HG03139 (cell line): ENCODE results near the gene DEFB119.
"Not testable (repeated sequence)": the region's sequence is repeated elsewhere in the genome, so short reads cannot be mapped to it uniquely, and the experiment has no call there.

Experiments used
- ATAC-seq: cut with Tn5 transposase; IDR thresholded peaks from one replicate; pipeline ENCODE4 v1.9.1; 2021; ENCODE audit not compliant: unreplicated experiment

Gene DEFB119, protein sequence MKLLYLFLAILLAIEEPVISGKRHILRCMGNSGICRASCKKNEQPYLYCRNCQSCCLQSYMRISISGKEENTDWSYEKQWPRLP

DNA sequence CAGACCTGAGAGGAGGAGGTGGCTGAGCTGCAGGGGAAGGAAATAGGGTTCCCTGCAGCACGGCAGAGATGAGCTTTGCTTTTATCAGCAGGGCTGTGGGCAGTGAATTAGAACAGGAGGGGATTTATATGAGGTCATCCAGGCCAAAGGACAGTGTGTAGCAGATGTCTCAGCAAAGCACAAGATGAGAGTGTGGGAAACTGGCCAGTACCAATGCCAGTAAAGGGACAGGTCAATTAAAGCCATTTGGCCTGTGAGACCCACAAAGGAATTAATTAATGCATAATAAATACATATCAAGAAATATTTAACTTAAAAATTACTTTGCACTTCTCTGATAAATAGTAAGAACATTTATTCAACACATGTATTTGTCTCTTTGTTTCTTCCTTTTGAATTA, at the start of gene DEFB119:
Gene DEFB119 (minus strand): TSS at position 101 of the 400 bp plus-strand sequence. CDS start 107 bp downstream, outside the sequence.
- ATAC-seq: no peak

DNA sequence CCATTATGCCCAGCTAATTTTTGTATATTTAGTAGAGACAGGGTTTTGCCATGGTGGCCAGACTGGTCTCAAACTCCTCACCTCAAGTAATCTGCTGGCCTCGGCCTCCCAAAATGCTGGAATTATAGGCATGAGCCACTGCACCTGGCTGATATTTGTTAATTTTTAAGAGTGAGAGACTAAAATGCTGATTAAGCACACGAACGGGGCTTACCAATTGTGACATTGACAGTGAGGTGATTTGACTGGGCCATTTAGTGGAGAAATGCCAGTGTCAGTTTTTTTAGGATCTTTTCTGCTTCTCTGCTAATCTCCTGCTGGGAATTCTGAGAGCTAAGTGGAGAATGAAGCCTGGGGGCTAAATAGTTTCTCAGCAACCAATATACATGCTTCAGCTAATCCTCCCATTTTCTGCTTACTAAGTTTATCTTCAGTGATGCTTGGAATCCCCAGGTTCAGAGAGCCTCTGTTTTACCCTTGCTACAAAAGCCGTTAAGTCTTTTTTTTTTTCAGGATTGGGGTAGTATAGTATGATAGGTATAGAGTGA, 40.3 kb upstream of the DEFB119 start:
- ATAC-seq: no peak

DNA sequence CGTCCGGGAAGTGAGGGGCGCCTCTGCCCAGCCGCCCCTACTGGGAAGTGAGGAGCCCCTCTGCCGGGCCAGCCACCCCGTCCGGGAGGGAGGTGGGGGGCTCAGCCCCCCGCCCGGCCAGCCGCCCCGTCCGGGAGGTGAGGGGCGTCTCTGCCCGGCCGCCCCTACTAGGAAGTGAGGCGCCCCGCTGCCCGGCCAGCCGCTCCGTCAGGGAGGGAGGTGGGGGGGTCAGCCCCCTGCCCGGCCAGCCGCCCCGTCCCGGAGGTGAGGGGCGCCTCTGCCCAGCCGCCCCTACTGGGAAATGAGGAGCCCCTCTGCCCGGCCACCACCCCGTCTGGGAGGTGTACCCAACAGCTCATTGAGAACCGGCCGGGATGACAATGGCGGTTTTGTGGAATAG, 37.2 kb upstream of the DEFB119 start:
- not testable (repeated sequence) for ATAC-seq

DNA sequence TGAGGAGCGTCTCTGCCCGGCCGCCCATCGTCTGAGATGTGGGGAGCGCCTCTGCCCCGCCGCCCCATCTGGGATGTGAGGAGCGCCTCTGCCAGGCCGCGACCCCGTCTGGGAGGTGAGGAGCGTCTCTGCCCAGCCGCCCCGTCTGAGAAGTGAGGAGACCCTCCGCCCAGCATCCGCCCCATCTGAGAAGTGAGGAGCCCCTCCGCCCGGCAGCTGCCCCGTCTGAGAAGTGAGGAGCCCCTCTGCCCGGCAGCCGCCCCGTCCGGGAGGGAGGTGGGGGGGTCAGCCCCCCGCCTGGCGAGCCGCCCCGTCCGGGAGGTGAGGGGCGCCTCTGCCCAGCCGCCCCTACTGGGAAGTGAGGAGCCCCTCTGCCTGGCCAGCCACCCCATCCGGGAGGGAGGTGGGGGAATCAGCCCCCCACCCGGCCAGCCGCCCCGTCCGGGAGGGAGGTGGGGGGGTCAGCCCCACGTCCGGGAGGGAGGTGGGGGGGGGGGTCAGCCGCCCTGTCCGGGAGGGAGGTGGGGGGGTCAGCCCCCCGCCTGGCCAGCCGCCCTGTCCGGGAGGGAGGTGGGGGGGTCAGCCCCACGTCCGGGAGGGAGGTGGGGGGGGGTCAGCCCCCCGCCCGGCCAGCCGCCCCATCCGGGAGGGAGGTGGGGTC, 36.6 kb upstream of the DEFB119 start:
- not testable (repeated sequence) for ATAC-seq

DNA sequence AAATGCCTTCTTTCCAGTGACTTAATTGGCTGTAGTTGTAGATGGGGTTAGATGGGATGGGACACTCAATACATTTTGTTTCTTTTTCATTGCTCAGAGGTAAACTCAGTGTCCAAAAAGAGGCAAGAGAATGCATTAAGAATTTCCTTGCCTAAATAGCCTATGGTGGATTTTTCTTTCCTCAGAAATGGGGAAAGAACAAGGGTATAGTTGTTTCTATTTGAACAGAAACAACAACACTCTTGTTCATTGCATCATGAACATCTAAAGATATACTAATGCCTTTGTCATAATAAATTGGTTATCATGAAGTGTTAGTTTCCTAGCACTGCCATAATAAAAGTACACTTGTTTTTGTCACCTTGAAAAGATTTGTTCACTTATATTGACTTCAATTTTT, 35.4 kb upstream of the DEFB119 start:
- no peak for ATAC-seq

DNA sequence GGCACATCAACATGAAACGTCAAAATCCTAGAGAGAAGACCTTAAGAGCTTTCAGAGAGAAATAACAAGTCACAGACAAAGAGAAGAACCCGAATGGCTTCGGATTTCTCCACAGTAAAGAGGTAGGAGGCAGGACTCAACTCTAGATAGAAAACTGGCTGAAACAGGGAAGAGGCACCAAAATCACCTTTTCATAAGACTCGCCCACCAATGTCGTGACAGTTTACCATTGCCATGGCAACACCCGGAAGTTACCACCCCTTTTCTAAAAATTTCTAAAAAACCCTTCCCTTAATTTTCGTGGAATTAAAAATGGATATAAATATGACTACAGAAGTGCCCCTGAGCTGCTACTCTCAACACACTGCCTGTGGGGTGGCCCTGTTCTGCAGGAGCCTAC, 27.9 kb upstream of the DEFB119 start:
- no peak for ATAC-seq

DNA sequence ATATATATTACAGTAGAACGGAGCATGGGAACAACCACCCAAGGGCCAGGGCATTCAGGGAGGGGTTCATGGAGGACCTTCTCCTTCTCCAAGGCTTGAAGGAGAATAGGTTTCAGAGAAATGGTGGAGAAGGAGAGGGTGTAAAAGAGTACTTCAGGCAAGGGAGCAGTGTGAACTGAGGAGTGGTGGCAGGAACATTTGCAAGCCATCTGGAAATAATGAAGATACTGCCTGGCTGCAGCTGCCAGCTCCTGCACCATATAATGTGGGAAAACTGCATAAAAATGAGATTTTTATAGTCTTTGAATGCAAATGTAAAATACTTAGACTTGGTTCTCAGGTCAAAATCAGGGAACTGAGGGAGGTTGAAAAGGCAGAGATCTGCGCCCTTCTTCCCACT, 25.3 kb upstream of the DEFB119 start:
- no peak for ATAC-seq

DNA sequence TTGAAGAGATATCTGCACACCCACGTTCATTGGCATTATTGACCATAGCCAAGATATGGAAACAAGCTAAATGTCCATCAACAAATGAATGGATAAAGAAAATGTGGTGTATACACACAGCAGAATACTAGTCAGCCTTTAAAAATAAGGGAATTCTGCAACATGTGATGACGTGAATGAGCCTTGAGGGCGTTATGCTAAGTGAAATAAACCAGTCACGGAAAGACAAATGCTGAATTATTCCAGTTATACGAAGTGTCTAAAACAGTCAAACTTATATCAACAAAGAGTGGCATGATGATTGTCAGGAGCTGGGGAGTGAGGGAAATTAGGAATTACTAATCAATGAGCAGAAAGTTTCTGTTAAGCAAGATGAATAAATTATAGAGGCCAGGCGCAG, 24.0 kb upstream of the DEFB119 start:
- no peak for ATAC-seq

DNA sequence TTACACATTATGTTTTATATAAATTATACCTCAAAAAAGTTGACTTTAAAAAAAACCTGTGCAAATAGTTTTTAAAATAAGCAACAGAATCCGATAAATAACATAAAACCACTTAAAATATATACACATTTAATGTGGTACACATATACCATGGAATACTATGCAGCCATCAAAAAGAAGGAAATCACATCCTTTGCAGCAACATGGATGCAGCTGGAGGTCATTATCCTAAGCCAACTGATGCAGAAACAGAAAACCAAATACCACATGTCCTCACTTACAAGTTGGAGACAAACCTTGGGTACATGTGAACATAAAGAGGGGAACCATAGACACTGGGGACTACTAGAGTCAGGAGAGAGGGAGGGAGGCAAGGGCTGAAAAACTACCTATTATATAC, 19.6 kb upstream of the DEFB119 start:
- ATAC-seq: no peak

DNA sequence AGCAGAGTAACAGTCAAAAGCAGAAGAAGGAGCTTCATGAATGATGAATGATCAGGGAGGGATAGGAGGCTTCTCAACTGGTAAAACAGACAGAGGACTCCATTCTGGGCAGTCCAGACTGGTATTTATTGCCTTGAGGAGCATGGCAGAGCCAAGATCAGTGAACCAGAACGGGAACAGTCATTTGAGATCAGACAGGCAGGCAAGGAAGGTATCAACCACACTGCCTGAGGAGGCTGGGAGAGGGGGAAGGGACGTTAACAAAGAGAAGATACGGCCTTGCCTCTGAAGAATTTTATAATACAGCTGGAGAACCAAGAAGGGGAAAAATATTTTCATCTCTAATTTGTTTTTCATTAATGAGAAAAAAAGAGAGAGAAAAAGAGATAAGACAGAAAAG, 15.7 kb upstream of the DEFB119 start, which contains the start of gene DEFB121:
Gene DEFB121 (minus strand): TSS at position 101 of the 400 bp plus-strand sequence. CDS start 63 bp downstream, at position 38.
- ATAC-seq: no peak

DNA sequence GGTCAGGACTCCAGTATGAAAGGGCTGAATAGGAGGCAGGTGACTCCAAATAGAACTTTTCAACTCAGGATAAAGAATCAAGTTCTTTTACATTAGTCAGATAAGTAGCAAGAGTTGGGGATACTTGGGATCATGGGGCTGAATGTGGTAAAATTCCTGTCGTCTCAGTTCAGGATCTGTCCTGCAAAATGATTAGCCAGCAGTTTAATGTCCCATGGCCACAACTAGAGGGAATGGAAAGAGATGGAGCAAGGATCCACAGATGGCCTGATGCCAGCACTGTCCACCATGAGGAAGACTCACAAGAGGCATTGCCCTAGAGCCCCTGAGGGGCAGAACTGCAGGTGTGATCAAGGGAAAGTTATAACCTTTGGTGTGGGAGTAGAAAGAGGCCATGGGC, 13.5 kb upstream of the DEFB119 start:
- ATAC-seq: no peak

DNA sequence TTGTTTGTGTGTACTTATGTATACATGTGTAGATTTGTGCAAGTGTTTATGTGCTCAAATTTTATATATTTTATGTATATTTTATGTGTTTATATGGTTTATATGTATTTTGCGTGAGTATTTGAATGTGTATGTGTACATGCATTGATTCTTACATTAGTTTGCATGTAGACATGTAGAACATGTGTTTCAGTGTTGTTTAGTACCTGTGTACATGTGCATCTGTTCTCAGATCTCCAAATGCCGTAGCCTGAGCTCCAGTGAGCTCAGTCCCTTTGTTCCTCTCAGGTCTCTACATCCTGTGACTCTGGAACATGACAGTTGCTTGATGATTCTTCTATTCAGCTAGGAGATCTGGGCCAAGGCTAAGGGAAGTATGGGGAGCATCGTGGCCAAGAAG, 4.5 kb upstream of the DEFB119 start:
- no peak for ATAC-seq

DNA sequence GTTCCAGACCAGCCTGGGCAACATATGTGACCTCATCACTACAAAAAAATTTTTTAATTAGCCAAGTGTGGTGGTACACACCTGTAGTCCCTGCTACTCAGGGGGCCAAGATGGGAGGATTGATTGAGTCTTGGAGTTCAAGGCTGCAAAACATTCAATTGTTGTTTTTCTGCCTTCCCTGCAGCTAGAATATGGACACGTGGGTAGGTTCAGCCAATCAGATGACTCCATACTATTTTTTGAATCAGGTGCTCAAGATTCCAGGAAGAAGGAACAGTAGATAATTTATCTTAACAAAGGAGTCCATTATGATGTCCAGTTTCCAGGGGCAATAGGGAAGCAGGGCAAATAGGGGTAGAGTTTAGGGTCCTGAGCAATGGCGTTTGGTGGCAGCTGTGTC, 2.4 kb upstream of the DEFB119 start:
- no peak for ATAC-seq

DNA sequence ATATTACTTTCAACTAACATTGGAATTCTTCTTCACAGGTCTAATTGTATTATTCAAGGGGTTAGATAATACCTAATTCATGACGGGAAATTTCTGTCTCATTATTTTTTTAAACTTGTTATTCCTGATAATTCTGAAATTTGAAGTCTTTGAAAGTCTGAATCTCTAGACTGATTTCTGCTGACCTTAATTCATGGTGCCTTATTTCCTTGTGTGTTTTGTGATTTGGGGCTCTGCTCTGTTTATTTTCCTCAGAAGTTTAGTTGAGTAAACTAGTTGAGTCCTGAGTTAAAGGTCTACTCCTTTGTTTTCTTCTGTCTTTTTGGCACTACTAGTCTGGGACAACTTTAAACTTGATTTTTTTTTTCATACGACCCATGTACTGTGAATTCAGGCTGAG, 16.0 kb downstream of the DEFB119 start:
- ATAC-seq: no peak

DNA sequence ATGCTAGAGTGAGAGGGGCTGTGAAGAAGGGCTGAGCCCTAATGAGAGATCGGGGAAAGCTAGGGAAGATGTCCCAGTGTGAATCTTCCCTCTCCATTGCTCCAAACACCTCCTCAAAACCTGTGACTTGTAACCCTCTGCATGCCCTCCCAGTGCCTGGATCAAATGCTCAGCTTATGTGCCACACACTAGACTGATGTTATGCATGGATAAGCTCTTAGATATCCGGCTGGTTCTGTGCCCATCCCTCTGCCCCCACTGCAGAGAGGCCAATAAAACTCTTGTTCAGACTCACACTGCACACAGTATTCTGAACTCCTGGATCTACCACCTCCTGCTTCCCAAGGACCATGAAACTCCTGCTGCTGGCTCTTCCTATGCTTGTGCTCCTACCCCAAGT, 22.1 kb downstream of the DEFB119 start, which contains the start of gene DEFB118:
Gene DEFB118 (plus strand): TSS at position 301 of the 400 bp plus-strand sequence. CDS start 50 bp downstream, at position 351.
- no peak for ATAC-seq

DNA sequence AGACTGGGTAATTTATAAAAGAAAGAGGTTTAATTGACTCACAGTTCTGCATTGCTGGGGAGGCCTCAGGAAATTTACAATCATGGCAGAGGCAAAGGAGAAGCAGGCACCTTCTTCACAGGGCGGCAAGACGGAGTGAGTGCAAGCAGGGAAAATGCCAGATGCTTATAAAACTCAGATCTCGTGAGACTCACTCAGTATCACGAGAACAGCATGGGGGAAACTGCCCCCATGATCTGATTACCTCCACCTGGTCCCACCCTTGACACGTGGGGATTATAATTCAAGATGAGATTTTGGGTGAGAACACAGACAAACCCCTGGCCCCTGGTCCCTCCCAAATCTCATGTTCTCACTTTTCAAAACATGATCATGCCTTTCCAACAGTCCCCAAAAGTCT, 26.1 kb downstream of the DEFB119 start:
- not testable (repeated sequence) for ATAC-seq

DNA sequence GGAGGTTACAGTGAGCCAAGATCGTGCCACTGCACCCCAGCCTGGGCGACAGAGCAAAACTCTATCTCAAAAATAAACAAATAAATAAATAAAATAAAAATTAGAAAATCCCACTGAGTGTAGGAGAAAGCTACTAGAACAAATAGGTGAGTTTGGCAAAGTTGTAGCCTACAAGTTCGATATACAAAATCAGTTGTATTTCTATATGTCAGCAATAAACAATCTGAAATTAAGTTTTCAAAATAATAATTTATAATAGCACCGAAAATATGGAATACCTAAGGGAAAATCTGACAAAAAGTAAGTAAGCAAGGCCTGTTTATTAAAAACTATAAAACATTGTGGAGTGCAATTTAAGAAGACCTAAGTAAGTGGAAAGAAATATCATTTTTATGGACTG, 27.1 kb downstream of the DEFB119 start:
- ATAC-seq: no peak

DNA sequence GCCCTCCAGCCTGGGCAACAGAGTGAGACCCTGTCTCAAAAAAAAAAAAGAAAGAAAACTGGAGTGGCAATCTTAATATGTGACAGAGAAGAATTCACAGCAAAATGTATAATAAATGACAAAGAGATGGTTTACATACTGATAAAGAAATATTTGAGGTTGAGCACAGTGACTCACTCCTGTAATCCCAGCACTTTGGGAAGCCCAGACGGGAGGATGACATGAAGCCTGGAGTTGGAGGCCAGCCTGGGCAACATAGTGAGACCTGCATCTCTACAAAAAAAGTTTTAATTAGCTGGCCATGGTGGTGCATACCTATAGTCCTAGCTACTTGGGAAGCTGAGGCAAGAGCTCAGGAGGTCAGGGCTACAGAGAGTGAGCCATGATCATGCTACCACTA, 34.4 kb downstream of the DEFB119 start:
- no peak for ATAC-seq

DNA sequence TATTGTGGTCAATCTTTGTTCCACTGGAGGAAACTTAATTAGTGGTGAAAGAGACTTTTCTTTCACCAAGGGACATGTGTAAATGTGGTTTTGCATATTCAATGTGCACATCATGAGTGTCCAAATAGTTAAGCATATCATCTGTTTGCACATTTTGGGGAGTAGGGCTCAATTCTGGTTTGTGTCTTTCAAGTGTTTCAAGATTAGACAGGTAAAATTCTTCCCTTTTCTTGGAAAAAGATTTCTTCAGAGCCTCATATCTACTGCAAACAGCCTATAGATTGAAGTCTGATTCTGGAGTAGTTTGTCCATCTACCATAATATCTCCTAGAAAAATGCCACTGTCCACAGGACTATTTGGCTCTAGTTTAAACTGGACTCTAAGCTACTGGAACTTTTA, 48.9 kb downstream of the DEFB119 start:
- no peak for ATAC-seq

DNA sequence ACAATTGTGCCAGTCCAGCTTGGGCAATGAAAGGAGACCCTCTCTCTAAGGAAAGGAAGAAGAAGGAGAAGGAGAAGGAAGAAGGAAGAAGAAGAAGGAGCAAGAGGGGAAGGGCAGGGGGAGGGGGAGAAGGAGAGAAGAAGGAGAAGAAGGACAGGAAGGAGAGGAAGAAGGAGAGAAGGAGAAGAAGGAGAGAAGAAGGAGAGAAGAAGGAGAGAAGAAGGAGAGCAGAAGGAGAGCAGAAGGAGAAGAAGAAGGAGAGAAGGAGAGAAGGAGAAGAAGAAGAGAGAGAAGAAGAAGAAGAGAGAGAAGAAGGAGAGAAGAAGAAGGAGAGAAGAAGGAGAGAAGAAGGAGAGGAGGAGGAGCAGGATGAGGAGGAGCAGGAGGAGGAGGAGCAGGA, 59.5 kb downstream of the DEFB119 start:
- no peak for ATAC-seq
